Activated T-helper 17 cell treated with anti-CD3 and anti-CD28 coated beads, Interleukin-2, amount 50 U/mL, for 72 hours (primary cell): ENCODE measurements around the gene C6. TPM values are rescaled to one million over a fixed set of nuclear protein-coding genes. Genes with fewer than 3 reads are reported as not detected.
"Not testable (repeated sequence)": the region's sequence is repeated elsewhere in the genome, so short reads cannot be mapped to it uniquely, and the experiment has no call there.

Experiments
- ATAC-seq: fragments of 150-1000 bp; cut with Tn5 transposase; replicated peaks from 2 replicates; pipeline ENCODE4 v1.10.0; 2021; ENCODE audit warnings: mild to moderate bottlenecking, moderate library complexity
- H3K27ac Mint-ChIP-seq: one replicate; pipeline ENCODE4 v1.8.0; 2022; ENCODE audit warnings: mixed read lengths
- H3K27me3 Mint-ChIP-seq: one replicate; pipeline ENCODE4 v1.8.0; 2022; ENCODE audit warnings: mixed read lengths
- H3K36me3 Mint-ChIP-seq: one replicate; pipeline ENCODE4 v1.8.0; 2022; ENCODE audit warnings: low read depth, mild to moderate bottlenecking, mixed read lengths
- H3K4me1 Mint-ChIP-seq: one replicate; pipeline ENCODE4 v1.8.0; 2022; ENCODE audit warnings: mixed read lengths
- H3K4me3 Mint-ChIP-seq: one replicate; pipeline ENCODE4 v1.8.0; 2022; ENCODE audit warnings: mild to moderate bottlenecking, mixed read lengths
- H3K9me3 Mint-ChIP-seq: one replicate; pipeline ENCODE4 v1.8.0; 2022; ENCODE audit warnings: mixed read lengths
- total RNA-seq, 2 donors: library from RNA; stranded (reverse); gene quantifications; one replicate each; pipeline ENCODE4 v1.2.3, GENCODE V29; 2022

The C6 gene
- total RNA-seq, 2 donors from 2014 or later, result not detected

- not testable (repeated sequence) for H3K27me3 Mint-ChIP-seq, ATAC-seq, H3K27ac Mint-ChIP-seq, H3K4me3 Mint-ChIP-seq, H3K9me3 Mint-ChIP-seq, H3K36me3 Mint-ChIP-seq, H3K4me1 Mint-ChIP-seq
These were observed 30.0 kb downstream of the C6 start for GRCh38 chr5:41183331-41183730.

- Mint-ChIP-seq H3K4me1 (no peaks in the 10 kb centered on the region), H3K36me3 (no peaks in the 10 kb centered on the region), H3K27ac (no peak overlapping the region), H3K4me3 (no peak overlapping the region), H3K9me3 (peaks cover 4% of the 10 kb centered on the region), H3K27me3 (no peaks in the 10 kb centered on the region)
- no peak for ATAC-seq
These were observed 30.7 kb downstream of the C6 start for GRCh38 chr5:41182666-41183065.

DNA sequence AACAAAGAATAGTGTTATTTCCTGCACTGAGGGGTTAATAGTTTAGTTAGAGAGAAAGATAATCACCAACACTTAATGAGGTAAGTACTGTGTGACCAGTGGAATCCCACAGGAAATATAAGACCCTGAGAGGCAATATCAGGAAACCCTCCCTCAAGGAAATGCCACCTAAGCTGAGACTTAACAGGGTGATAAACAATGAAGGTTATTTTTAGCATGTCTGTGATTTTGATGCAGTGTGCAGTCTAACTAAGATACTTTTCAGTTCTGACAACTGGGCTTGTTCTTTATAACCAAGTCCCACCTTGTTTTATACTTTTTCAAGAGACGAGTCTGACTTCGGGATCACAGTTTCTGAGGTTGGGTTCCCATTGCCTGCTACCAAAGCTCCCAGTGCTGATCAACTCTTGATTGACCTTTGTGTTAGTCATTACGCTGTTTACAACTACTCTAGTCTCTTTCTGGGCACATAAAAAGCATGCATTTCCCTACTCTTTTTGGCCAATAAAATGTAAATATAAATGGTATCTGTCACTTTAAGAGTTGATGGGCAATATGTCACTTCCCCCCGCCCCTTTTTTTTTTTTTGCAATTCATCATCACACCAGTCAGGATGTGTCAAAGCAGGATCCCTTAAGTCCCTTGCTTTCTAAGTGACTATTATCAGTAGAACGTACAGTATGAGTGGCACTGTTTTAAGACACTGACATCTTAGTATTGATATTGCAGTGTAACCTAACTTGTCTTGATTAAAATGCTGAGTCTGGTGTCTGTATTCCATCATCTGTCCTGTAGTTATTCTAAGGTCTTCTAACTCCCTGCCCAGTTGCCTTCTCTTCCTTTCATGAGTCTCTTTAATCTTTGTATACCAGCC lies 31.4 kb downstream of the C6 start:
- H3K27me3 Mint-ChIP-seq, result no peaks in the 10 kb centered on the region
- no peak overlapping the region for H3K4me3 Mint-ChIP-seq
- H3K36me3 Mint-ChIP-seq, result no peaks in the 10 kb centered on the region
- H3K4me1 Mint-ChIP-seq, result no peaks in the 10 kb centered on the region
- peaks cover 4% of the 10 kb centered on the region for H3K9me3 Mint-ChIP-seq
- no peak for ATAC-seq
- H3K27ac Mint-ChIP-seq, result no peak overlapping the region

DNA sequence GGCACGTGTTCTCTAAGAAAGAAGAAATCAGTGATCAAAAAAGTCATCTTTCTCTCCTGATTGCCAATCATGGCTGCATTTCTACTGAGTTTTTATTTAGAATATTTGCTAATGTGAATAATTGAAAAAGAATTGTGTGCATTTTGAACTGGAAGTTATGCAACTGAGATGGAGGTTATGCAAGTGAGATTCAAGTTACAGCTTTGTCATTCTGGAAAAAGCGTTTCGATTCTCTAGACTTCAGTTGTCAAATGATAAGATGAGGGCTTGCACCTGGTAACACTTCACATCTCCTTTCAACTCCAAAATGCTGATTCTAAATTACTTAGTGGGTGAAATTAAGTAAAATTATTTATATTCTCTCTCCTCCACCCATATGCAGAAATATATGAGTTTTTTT lies 36.4 kb downstream of the C6 start:
- Mint-ChIP-seq H3K4me1 (no peaks in the 10 kb centered on the region), H3K36me3 (no peaks in the 10 kb centered on the region), H3K27ac (no peak overlapping the region), H3K9me3 (no peaks in the 10 kb centered on the region), H3K4me3 (no peak overlapping the region), H3K27me3 (peaks cover 5% of the 10 kb centered on the region)
- ATAC-seq, result no peak

- no peak overlapping the region for H3K27ac Mint-ChIP-seq
- no peak overlapping the region for H3K4me3 Mint-ChIP-seq
- H3K9me3 Mint-ChIP-seq, result peaks cover 3% of the 10 kb centered on the region
- ATAC-seq, result no peak
- H3K27me3 Mint-ChIP-seq, result peaks cover 5% of the 10 kb centered on the region
- H3K36me3 Mint-ChIP-seq, result no peaks in the 10 kb centered on the region
- H3K4me1 Mint-ChIP-seq, result no peaks in the 10 kb centered on the region
These were observed 41.3 kb downstream of the C6 start for GRCh38 chr5:41172012-41172411.

- Mint-ChIP-seq H3K9me3 (peaks cover 3% of the 10 kb centered on the region), H3K27me3 (peaks cover 3% of the 10 kb centered on the region), H3K4me3 (no peak overlapping the region), H3K36me3 (no peaks in the 10 kb centered on the region), H3K27ac (no peak overlapping the region), H3K4me1 (no peaks in the 10 kb centered on the region)
- ATAC-seq, result no peak
These were observed 52.1 kb downstream of the C6 start for GRCh38 chr5:41161271-41161670.

DNA sequence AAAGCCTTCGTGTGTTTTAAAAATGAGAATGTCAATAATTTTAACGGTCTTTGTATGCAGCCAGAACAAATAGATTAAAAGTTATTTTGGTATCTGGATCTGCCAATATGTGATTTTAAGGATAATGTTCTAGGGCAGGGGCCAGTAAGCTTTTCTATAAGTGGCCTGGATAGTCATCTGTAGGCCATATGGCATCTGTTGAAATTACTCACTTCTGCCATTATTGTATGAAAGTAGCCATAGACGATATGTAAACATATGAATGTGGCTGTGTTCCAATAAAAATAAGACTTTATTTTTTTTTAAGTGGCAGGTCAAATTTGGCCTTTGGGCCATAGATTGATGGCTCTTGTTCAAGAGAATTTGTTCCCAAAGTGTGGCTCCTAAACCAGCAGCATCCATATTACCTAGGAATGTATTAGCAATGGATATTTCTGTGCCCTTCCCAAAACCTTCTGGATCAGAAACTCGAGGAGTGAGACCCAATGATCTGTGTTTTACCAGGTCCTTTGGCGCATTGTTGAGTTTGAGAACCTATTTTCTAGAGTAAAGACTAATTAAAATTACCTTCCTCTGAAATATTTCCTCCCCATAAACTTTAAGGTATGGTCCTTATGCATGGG lies 55.9 kb downstream of the C6 start:
- no peak for ATAC-seq
- Mint-ChIP-seq H3K4me1 (no peaks in the 10 kb centered on the region), H3K36me3 (no peaks in the 10 kb centered on the region), H3K27me3 (peaks cover 3% of the 10 kb centered on the region), H3K27ac (no peak overlapping the region), H3K9me3 (peaks cover 3% of the 10 kb centered on the region), H3K4me3 (no peak overlapping the region)

DNA sequence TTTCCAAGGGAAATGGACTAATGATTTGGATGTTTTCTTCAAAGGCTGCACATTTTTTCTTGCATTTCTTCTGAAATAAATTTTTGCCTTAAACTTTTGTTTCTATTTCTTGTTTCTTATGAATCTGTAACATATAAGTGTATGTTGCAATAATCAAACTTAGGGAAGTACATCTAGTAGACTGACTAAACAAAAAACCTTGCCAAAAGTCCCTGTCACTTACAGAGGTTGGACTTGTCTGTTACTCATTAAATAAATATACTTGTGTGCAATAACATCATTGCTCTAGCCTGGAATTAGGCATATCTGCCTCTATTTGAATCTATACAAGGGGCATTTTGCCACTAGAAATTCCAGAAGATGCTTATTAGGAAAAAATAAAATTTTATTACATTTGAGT lies 56.6 kb downstream of the C6 start:
- no peak overlapping the region for H3K4me3 Mint-ChIP-seq
- H3K4me1 Mint-ChIP-seq, result no peaks in the 10 kb centered on the region
- no peaks in the 10 kb centered on the region for H3K36me3 Mint-ChIP-seq
- no peak for ATAC-seq
- peaks cover 5% of the 10 kb centered on the region for H3K27me3 Mint-ChIP-seq
- H3K27ac Mint-ChIP-seq, result no peak overlapping the region
- H3K9me3 Mint-ChIP-seq, result peaks cover 3% of the 10 kb centered on the region

DNA sequence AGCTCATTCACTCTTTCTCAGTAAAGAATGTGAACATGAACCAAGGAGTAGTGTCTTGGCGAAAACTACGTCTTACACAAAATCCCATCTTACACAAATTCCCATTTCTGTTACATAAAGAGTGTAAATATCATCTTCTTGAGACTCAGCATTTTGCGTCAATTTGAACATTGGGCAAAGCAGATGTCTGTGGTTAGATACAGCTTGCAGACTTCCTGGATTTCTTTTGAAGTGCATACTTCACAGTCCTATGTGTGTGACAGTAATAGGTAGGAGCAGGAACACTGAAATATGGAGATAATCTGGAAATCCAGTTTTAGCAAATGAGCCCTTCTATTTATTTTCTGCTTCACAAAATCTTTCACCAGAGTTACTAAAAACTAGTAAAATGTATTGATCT lies 58.8 kb downstream of the C6 start:
- ATAC-seq, result no peak
- no peaks in the 10 kb centered on the region for H3K9me3 Mint-ChIP-seq
- no peak overlapping the region for H3K27ac Mint-ChIP-seq
- H3K36me3 Mint-ChIP-seq, result no peaks in the 10 kb centered on the region
- H3K4me1 Mint-ChIP-seq, result no peaks in the 10 kb centered on the region
- no peak overlapping the region for H3K4me3 Mint-ChIP-seq
- peaks cover 4% of the 10 kb centered on the region for H3K27me3 Mint-ChIP-seq

DNA sequence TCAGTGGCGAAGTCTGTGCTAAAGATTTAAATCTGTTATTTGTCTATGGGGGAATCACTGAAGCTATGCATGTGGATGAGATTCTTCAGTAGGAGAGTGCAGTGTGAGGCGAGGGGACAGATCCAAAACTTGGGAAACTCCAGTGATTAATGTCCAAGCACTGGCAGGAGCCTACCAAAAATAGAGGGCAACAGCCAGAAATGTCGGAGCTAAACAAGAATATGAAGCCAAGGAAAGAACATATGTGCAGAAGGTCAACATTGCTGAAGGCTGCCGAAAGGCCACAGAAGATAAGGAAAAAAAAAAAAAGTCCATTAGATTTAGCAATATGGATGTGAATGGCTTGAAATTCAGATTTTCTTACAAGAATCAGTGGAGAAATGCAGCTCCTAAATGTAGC lies 61.8 kb downstream of the C6 start:
- ATAC-seq, result no peak
- Mint-ChIP-seq H3K4me3 (no peak overlapping the region), H3K36me3 (no peaks in the 10 kb centered on the region), H3K4me1 (no peaks in the 10 kb centered on the region), H3K9me3 (no peaks in the 10 kb centered on the region), H3K27me3 (peaks cover 4% of the 10 kb centered on the region), H3K27ac (no peak overlapping the region)

GRCh38 chr5:41148448-41148847 lies 64.9 kb downstream of the C6 start:
- no peaks in the 10 kb centered on the region for H3K36me3 Mint-ChIP-seq
- no peak overlapping the region for H3K4me3 Mint-ChIP-seq
- no peak for ATAC-seq
- peaks cover 4% of the 10 kb centered on the region for H3K27me3 Mint-ChIP-seq
- no peaks in the 10 kb centered on the region for H3K4me1 Mint-ChIP-seq
- no peak overlapping the region for H3K27ac Mint-ChIP-seq
- H3K9me3 Mint-ChIP-seq, result no peaks in the 10 kb centered on the region

DNA sequence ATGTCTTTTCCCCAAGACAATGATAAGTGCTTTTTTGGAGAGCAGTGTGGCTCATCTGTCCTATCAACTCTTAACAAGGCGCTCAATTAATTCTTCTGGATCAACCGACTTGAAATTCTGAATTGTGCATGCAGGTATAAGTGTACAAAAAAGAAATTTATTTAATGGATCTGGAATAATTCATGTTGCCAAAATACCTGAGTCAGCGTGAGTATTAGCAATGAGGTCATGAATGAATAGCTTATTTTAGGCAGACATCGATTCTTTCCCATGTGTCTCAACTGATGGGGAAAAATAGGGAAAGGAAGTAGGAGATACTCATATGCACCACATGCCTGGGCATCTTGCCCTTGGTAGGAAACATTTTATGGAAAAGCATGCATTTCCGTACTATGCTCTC lies 68.0 kb downstream of the C6 start:
- Mint-ChIP-seq H3K27ac (no peak overlapping the region), H3K9me3 (no peaks in the 10 kb centered on the region), H3K36me3 (no peaks in the 10 kb centered on the region), H3K27me3 (no peaks in the 10 kb centered on the region), H3K4me1 (no peaks in the 10 kb centered on the region), H3K4me3 (no peak overlapping the region)
- no peak for ATAC-seq

DNA sequence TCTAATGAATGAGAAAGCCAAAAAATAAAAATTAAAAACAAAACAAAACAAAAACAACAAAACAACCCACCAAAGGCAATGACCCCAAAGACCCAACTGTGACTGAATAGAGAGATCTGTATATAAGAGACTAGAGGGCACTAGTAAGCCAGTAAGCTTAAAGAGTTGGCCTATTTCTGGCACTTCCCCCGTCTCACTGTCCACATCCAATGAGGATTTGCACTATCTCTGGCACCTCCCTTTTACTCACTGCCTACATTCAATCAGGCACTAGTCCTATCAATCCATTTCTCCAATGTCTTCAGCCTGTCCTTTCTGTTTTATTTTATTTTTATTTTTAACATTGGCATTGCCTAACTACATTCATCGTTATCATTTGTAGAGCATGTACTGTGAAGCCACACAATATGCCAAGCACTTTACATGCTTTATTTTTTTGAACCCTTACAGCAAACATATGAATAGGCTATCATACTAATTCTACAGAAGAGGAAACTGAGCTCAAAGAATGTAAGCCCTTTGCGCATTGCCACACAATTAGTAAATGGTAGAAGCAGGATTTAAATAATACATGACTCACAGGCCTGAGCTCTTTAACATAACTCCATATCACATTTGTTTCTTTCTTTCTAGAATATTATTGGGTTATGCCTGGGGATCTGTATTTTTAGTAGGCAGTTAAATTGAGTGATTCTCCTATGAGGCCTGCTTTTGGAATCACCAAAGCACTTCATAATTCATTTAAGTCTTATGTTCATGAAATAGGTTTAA lies 70.0 kb downstream of the C6 start:
- no peak for ATAC-seq
- no peaks in the 10 kb centered on the region for H3K36me3 Mint-ChIP-seq
- no peak overlapping the region for H3K4me3 Mint-ChIP-seq
- H3K27me3 Mint-ChIP-seq, result no peaks in the 10 kb centered on the region
- H3K4me1 Mint-ChIP-seq, result no peaks in the 10 kb centered on the region
- no peak overlapping the region for H3K27ac Mint-ChIP-seq
- H3K9me3 Mint-ChIP-seq, result peaks cover 4% of the 10 kb centered on the region

GRCh38 chr5:41127967-41128690 lies 85.2 kb downstream of the C6 start:
- H3K4me3 Mint-ChIP-seq, result no peak overlapping the region
- H3K4me1 Mint-ChIP-seq, result no peaks in the 10 kb centered on the region
- H3K36me3 Mint-ChIP-seq, result no peaks in the 10 kb centered on the region
- no peak for ATAC-seq
- H3K27ac Mint-ChIP-seq, result no peak overlapping the region
- H3K27me3 Mint-ChIP-seq, result no peaks in the 10 kb centered on the region
- no peaks in the 10 kb centered on the region for H3K9me3 Mint-ChIP-seq
